H9 (cell line): ENCODE measurements around the gene CASQ2. TPM values are rescaled to one million over a fixed set of nuclear protein-coding genes. Genes with fewer than 3 reads are reported as not detected.

Experiments used
- DNase-seq: peaks from one replicate; pipeline ENCODE4 v3.0.0-alpha.2; 2017
- H2AFZ ChIP-seq: one replicate; pipeline ENCODE4 v1.6.1; 2013; ENCODE audit warnings: mild to moderate bottlenecking, low read length, control low read depth, moderate library complexity
- H2AK5ac ChIP-seq: 2 replicates; pipeline ENCODE4 v1.6.1; 2013; ENCODE audit warnings: low read length, control low read depth, mixed read lengths; ENCODE audit not compliant: insufficient read length
- H2BK120ac ChIP-seq: one replicate; pipeline ENCODE4 v1.6.1; 2013; ENCODE audit warnings: low read depth, mild to moderate bottlenecking, low read length, control low read depth, inconsistent platforms; ENCODE audit not compliant: poor library complexity, severe bottlenecking
- H2BK12ac ChIP-seq: 2 replicates; pipeline ENCODE4 v1.6.1; 2013; ENCODE audit warnings: low read length, control low read depth, mixed read lengths, low read depth; ENCODE audit not compliant: insufficient read length
- H2BK15ac ChIP-seq: 2 replicates; pipeline ENCODE4 v1.6.1; 2013; ENCODE audit warnings: low read depth, low read length, control low read depth
- H2BK20ac ChIP-seq: one replicate; pipeline ENCODE4 v1.6.1; 2013; ENCODE audit warnings: low read depth, mild to moderate bottlenecking, low read length, control low read depth, inconsistent platforms; ENCODE audit not compliant: poor library complexity, severe bottlenecking
- H2BK5ac ChIP-seq: 2 replicates; pipeline ENCODE4 v1.6.1; 2013; ENCODE audit warnings: low read length, control low read depth, mixed read lengths; ENCODE audit not compliant: insufficient read length
- H3K14ac ChIP-seq: 2 replicates; pipeline ENCODE4 v1.6.1; 2013; ENCODE audit warnings: low read length, control low read depth; ENCODE audit not compliant: insufficient read depth
- H3K18ac ChIP-seq: 2 replicates; pipeline ENCODE4 v1.6.1; 2013; ENCODE audit warnings: low read depth, mild to moderate bottlenecking, mixed read lengths, low read length, control low read depth; ENCODE audit not compliant: insufficient read length
- H3K23ac ChIP-seq: 2 replicates; pipeline ENCODE4 v1.6.1; 2013; ENCODE audit warnings: low read length, control low read depth, mixed read lengths, low read depth; ENCODE audit not compliant: insufficient read length
- H3K23me2 ChIP-seq: 2 replicates; pipeline ENCODE4 v1.6.1; 2013; ENCODE audit warnings: low read depth, mild to moderate bottlenecking, mixed read lengths, low read length, control low read depth; ENCODE audit not compliant: insufficient read length, poor library complexity, severe bottlenecking
- H3K27ac ChIP-seq: 2 replicates; pipeline ENCODE4 v1.5.1; 2013; ENCODE audit warnings: low read length, control low read depth, mixed read lengths, low read depth; ENCODE audit not compliant: insufficient read length
- H3K27me3 ChIP-seq: 2 replicates; pipeline ENCODE4 v1.6.1; 2013; ENCODE audit warnings: low read length, control low read depth, inconsistent platforms; ENCODE audit not compliant: insufficient read depth
- H3K4ac ChIP-seq: 2 replicates; pipeline ENCODE4 v1.6.1; 2013; ENCODE audit warnings: low read depth, mild to moderate bottlenecking, control low read depth, inconsistent platforms, low read length, moderate library complexity
- H3K4me1 ChIP-seq: 2 replicates; pipeline ENCODE4 v1.6.1; 2013; ENCODE audit warnings: low read length, control low read depth, inconsistent platforms; ENCODE audit not compliant: insufficient read depth
- H3K4me2 ChIP-seq: 2 replicates; pipeline ENCODE4 v1.6.1; 2013; ENCODE audit warnings: low read length, control low read depth, mixed read lengths; ENCODE audit not compliant: insufficient read length, insufficient read depth
- H3K56ac ChIP-seq: 2 replicates; pipeline ENCODE4 v1.6.1; 2013; ENCODE audit warnings: low read depth, mild to moderate bottlenecking, mixed read lengths, low read length, control low read depth; ENCODE audit not compliant: insufficient read length
- H3K79me1 ChIP-seq: 2 replicates; pipeline ENCODE4 v1.6.1; 2013; ENCODE audit warnings: low read depth, mild to moderate bottlenecking, moderate library complexity, low read length, control low read depth, inconsistent platforms; ENCODE audit not compliant: insufficient read depth, poor library complexity, severe bottlenecking
- H3K79me2 ChIP-seq: 2 replicates; pipeline ENCODE4 v1.6.1; 2013; ENCODE audit warnings: low read length, control low read depth, inconsistent platforms; ENCODE audit not compliant: insufficient read depth
- H3K9ac ChIP-seq: 2 replicates; pipeline ENCODE4 v1.6.1; 2013; ENCODE audit warnings: low read length, control low read depth, mixed read lengths; ENCODE audit not compliant: insufficient read length; ENCODE audit errors: extremely low read depth
- H3K9me3 ChIP-seq: one replicate; pipeline ENCODE4 v1.6.1; 2013; ENCODE audit warnings: low read depth, low read length, inconsistent platforms; ENCODE audit not compliant: control insufficient read depth
- H3T11ph ChIP-seq: one replicate; pipeline ENCODE4 v1.6.1; 2013; ENCODE audit warnings: mild to moderate bottlenecking, low read length, control low read depth, inconsistent platforms
- H4K20me1 ChIP-seq: one replicate; pipeline ENCODE4 v1.6.1; 2013; ENCODE audit not compliant: control insufficient read depth, insufficient read length, insufficient read depth
- H4K5ac ChIP-seq: 2 replicates; pipeline ENCODE4 v1.6.1; 2013; ENCODE audit warnings: low read depth, mild to moderate bottlenecking, mixed read lengths, low read length, control low read depth; ENCODE audit not compliant: insufficient read length
- H4K8ac ChIP-seq: replicated peaks from 2 replicates; pipeline ENCODE4 v1.6.1; 2013; ENCODE audit warnings: low read length, control low read depth, mixed read lengths, low read depth; ENCODE audit not compliant: insufficient read length
- H4K91ac ChIP-seq: 2 replicates; pipeline ENCODE4 v1.6.1; 2013; ENCODE audit warnings: low read depth, mild to moderate bottlenecking, moderate library complexity, mixed read lengths, low read length, control low read depth; ENCODE audit not compliant: insufficient read length
- H3K27ac Mint-ChIP-seq, 3 experiments: 2 replicates in 2 of 3; 3 replicates in 1 of 3; pipeline ENCODE4 v1.8.0; 2020 to 2021; ENCODE audit warnings: mixed read lengths in 3 of 3, mild to moderate bottlenecking in 1 of 3, moderate library complexity in 1 of 3
- H3K27me3 Mint-ChIP-seq: 2 replicates; pipeline ENCODE4 v1.8.0; 2021; ENCODE audit warnings: low read depth, mild to moderate bottlenecking, moderate library complexity, mixed read lengths
- H3K36me3 Mint-ChIP-seq, 3 experiments: 2 replicates in 2 of 3; 3 replicates in 1 of 3; pipeline ENCODE4 v1.8.0; 2020 to 2021; ENCODE audit warnings: low read depth in 3 of 3, mixed read lengths in 3 of 3; ENCODE audit not compliant: insufficient read depth in 1 of 3
- H3K4me1 Mint-ChIP-seq, 2 experiments: 2 replicates each; pipeline ENCODE4 v1.8.0; 2020; ENCODE audit warnings: mixed read lengths in 2 of 2
- H3K4me3 Mint-ChIP-seq, 2 experiments: 2 replicates in 1 of 2; 3 replicates in 1 of 2; pipeline ENCODE4 v1.8.0; 2020 to 2021; ENCODE audit warnings: mild to moderate bottlenecking in 2 of 2, mixed read lengths in 2 of 2, moderate library complexity in 1 of 2
- H3K9me3 Mint-ChIP-seq, 2 experiments: 2 replicates in 1 of 2; 3 replicates in 1 of 2; pipeline ENCODE4 v1.8.0; 2020; ENCODE audit warnings: mild to moderate bottlenecking in 2 of 2, mixed read lengths in 2 of 2, moderate library complexity in 1 of 2
- WGBS: extraction: QIAGEN DNeasy Blood & Tissue Kit; methylation state at CpG from one replicate; pipeline ENCODE4 v1.1.7; 2013; ENCODE audit warnings: missing lambda C conversion rate, low lambda C conversion rate, mixed read lengths; ENCODE audit not compliant: insufficient read length; ENCODE audit errors: extremely low coverage; 5-methylcytosine and 5-hydroxymethylcytosine counted together
- total RNA-seq: library from RNA; stranded (reverse); gene quantifications from 2 replicates; pipeline ENCODE4 v1.2.1, GENCODE V29; 2021
- TF ChIP-seq, protein P1 (sequence below): fragments of 200-600 bp; sonication (generic); conservative IDR thresholded peaks from 3 replicates; pipeline ENCODE4 v1.8.0; 2021; ENCODE audit warnings: antibody characterized with exemption, mild to moderate bottlenecking

CASQ2 gene
- total RNA-seq, 1 experiment from 2014 or later: not detected

DNA sequence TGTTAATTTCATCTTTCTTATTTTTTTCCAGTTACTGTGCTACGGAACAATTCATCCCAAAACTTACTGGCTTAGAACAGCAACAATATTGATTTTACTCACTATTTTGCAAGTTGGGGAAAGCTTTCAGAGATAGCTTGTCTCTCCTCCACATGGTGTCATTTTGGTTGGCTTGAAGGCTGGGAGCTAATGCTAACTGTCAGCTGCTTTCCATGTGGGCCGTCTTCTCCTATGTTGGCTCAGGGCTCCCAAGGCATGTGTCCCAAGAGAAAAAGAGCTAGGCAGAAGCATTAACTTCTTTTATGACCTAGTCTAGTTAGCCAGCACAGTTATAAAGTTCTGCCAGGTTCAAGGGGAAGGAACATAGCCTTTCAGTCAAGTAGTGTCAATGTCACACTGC is 33.9 kb upstream of the CASQ2 start:
- no peak overlapping the region for H3K27ac Mint-ChIP-seq
- no peak overlapping the region for H3K14ac ChIP-seq

More for the DNA sequence above, 33.9 kb upstream of the CASQ2 start:
- no peaks in the 10 kb centered on the region for H3K27me3 ChIP-seq
- no peak overlapping the region for H4K5ac ChIP-seq
- H2AFZ ChIP-seq: no peak overlapping the region
- H3K9ac ChIP-seq: no peak overlapping the region
- no peak overlapping the region for H3K23ac ChIP-seq
- no peak overlapping the region for H2BK120ac ChIP-seq
- no peaks in the 10 kb centered on the region for H3K9me3 ChIP-seq
- H3K27me3 Mint-ChIP-seq: no peaks in the 10 kb centered on the region
- no peak overlapping the region for H3K18ac ChIP-seq
- no peak overlapping the region for H3K4ac ChIP-seq
- H3K9me3 Mint-ChIP-seq: peaks cover 5% of the 10 kb centered on the region in 2 experiments; a peak in 3 of 5 replicates
- peaks cover 5% of the 10 kb centered on the region; the same call in 1 of the 2 replicates for H3K4me1 ChIP-seq
- no peaks in the 10 kb centered on the region for H3K79me2 ChIP-seq
- TF ChIP-seq, protein P1, sequence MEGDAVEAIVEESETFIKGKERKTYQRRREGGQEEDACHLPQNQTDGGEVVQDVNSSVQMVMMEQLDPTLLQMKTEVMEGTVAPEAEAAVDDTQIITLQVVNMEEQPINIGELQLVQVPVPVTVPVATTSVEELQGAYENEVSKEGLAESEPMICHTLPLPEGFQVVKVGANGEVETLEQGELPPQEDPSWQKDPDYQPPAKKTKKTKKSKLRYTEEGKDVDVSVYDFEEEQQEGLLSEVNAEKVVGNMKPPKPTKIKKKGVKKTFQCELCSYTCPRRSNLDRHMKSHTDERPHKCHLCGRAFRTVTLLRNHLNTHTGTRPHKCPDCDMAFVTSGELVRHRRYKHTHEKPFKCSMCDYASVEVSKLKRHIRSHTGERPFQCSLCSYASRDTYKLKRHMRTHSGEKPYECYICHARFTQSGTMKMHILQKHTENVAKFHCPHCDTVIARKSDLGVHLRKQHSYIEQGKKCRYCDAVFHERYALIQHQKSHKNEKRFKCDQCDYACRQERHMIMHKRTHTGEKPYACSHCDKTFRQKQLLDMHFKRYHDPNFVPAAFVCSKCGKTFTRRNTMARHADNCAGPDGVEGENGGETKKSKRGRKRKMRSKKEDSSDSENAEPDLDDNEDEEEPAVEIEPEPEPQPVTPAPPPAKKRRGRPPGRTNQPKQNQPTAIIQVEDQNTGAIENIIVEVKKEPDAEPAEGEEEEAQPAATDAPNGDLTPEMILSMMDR: no peak
- peaks cover 8 to 10% of the 10 kb centered on the region in 2 experiments for H3K4me1 Mint-ChIP-seq
- H3K79me1 ChIP-seq: no peaks in the 10 kb centered on the region
- H3T11ph ChIP-seq: no peak overlapping the region
- no peaks in the 10 kb centered on the region for H3K36me3 Mint-ChIP-seq
- no peak overlapping the region for H3K4me2 ChIP-seq
- no peak overlapping the region for H3K4me3 Mint-ChIP-seq
- no peak overlapping the region for H3K27ac ChIP-seq
- H3K56ac ChIP-seq: no peak overlapping the region
- H2AK5ac ChIP-seq: no peak overlapping the region
- DNase-seq: no peak
- no peaks in the 10 kb centered on the region for H3K23me2 ChIP-seq
- no peaks in the 10 kb centered on the region for H4K20me1 ChIP-seq
- no peak overlapping the region for H4K91ac ChIP-seq
- no peak overlapping the region for H2BK15ac ChIP-seq
- H2BK12ac ChIP-seq: no peak overlapping the region
- no peak overlapping the region for H4K8ac ChIP-seq
- WGBS: no CpG with 5 or more reads among the region's 2 CpGs
- H2BK20ac ChIP-seq: no peak overlapping the region
- no peak overlapping the region for H2BK5ac ChIP-seq
